ENCODE measurements around the gene ASPSCR1.

DNA sequence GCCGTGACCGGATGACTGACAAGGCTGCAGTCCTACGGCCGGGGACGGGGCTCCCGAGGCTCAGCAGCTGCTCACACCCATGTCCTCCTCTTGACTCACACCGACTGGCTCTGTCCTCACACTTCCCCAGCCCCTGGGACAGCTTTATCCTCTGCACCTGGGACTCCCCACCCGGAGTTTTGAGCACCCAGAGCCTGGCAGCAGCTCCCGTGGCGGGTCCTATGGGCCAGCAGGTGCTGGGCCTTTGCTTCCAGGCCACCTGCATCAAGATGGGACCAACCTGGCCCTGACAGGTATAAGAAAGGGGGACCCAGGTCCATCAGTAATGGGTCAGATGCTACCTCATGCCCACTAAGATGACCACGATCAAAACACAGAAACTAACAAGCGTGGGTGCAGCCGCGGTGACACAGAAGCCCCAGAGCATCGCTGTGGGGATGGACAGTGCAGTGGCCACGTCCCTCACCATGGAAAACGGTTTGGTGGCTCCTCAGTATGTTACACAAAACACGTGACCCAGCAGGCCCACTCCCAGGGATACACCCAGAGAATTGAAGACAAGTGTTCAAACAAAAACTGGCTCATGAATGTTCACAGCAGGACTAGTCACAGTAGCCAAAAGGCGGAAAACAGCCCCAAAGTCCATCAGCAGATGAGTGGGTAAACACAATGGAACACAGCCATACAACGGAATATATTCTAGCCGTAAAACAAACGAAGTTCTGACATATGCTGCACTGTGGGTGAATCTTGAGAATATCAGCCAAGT lies 13.2 kb upstream of the ASPSCR1 start:
- no peak for TF ChIP-seq ZNF780A (CRISPR knock-in tag; IDR thresholded peaks at IDR 0.05)
- TF ChIP-seq GTF2F1 (IDR thresholded peaks at IDR 0.05; ENCODE audit: low read length): no peak
- TF ChIP-seq, protein P1, sequence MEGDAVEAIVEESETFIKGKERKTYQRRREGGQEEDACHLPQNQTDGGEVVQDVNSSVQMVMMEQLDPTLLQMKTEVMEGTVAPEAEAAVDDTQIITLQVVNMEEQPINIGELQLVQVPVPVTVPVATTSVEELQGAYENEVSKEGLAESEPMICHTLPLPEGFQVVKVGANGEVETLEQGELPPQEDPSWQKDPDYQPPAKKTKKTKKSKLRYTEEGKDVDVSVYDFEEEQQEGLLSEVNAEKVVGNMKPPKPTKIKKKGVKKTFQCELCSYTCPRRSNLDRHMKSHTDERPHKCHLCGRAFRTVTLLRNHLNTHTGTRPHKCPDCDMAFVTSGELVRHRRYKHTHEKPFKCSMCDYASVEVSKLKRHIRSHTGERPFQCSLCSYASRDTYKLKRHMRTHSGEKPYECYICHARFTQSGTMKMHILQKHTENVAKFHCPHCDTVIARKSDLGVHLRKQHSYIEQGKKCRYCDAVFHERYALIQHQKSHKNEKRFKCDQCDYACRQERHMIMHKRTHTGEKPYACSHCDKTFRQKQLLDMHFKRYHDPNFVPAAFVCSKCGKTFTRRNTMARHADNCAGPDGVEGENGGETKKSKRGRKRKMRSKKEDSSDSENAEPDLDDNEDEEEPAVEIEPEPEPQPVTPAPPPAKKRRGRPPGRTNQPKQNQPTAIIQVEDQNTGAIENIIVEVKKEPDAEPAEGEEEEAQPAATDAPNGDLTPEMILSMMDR (CRISPR knock-in tag; IDR thresholded peaks at IDR 0.05): no peak
- no peak for TF ChIP-seq ZSCAN29 (CRISPR knock-in tag; conservative IDR thresholded peaks at IDR 0.05)
- TF ChIP-seq NR2C2 (CRISPR knock-in tag; IDR thresholded peaks at IDR 0.05; ENCODE audit: borderline replicate concordance): no peak
- no peak for TF ChIP-seq MXI1 (IDR thresholded peaks at IDR 0.05; ENCODE audit: borderline replicate concordance, low read depth, low read length)
- TF ChIP-seq ZBTB3 (CRISPR knock-in tag; IDR thresholded peaks at IDR 0.05; ENCODE audit: borderline replicate concordance, low read depth): no peak
- no peak for TF ChIP-seq SETDB1 (CRISPR knock-in tag; IDR thresholded peaks at IDR 0.05; ENCODE audit: borderline replicate concordance)
- no peak for TF ChIP-seq KAT2B (IDR thresholded peaks at IDR 0.05; ENCODE audit: borderline replicate concordance, low read depth, low read length)
- no peak for TF ChIP-seq POLR2A (IDR thresholded peaks at IDR 0.05; ENCODE audit: insufficient read depth in 1 of 2, low read depth in 2 of 2, low read length in 2 of 2)
- no peak for TF ChIP-seq CCAR2 (optimal IDR thresholded peaks at IDR 0.05; ENCODE audit: low read depth, low read length)
